ENCODE measurements around the gene COL6A1. TPM values are rescaled to one million over a fixed set of nuclear protein-coding genes. Genes with fewer than 3 reads are reported as not detected.

The COL6A1 gene
- total RNA-seq, 1 donor from 2014 or later: 12.6 TPM

DNA sequence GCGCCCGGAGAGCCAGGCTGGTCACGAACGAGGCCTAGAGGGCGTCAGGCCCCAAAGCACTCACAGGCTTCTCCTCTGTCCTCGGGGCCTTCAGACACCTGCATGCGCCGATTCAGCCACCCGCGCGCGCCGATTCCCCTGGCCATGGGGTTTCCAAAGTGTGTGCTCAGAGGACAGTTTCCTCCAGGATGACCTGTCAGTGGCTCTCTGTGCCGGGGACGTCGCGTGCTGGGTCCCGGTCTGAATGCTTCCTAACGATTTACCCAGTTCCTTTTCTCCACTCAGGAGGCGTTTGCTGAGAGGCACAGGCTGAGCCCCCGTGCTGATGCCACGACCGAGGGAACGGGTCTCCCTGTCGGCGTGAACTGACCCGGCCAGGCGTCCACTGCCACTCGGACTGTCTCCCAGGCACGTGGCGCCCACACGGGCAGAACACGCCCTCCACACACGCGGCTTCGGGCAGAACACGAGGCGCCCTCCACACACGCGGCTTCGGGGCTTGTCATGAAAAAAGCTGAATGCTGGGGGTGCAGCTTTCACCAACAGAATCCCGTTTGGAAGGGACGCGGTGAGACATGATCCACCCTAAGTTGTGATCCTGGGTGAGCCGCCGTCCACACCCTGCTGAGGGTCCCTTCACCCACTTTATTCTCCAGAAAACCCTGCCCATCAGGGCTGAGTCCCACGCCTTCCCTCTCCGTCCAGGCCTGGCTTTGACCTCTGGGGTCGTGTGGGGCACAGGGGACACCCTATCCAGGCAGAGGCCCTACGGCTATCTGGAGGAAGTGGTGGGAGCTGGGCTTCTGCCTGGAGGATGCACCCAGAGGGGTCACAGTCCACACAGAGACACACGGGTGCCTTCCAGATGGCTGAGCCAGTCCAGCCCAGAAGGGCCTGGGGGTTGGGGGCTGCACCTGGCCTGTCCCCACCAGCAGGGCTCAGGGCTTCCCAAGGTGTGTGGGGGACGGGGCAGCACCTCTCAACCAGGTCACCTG lies 56.1 kb downstream of the COL6A1 start:
- Mint-ChIP-seq H3K27ac (no peak overlapping the region), H3K27me3 (ENCODE audit: insufficient read depth, low read depth) (peaks cover 6% of the 10 kb centered on the region), H3K4me1 (peaks cover 10% of the 10 kb centered on the region), H3K36me3 (no peaks in the 10 kb centered on the region), H3K4me3 (no peak overlapping the region), H3K9me3 (peaks cover 2% of the 10 kb centered on the region)
- no peaks in the 10 kb centered on the region for H3K36me3 ChIP-seq
- no peak for DNase-seq (ENCODE audit: low spot score)
- H2AFZ ChIP-seq (replicated peaks): no peak overlapping the region
- H3K9me3 ChIP-seq (ENCODE audit: low read depth): no peaks in the 10 kb centered on the region
- no peaks in the 10 kb centered on the region for H4K20me1 ChIP-seq (ENCODE audit: low read depth)
- H3K27me3 ChIP-seq: no peaks in the 10 kb centered on the region
- no peaks in the 10 kb centered on the region for H3F3A ChIP-seq (ENCODE audit: low read depth)
- no peaks in the 10 kb centered on the region for H3K79me2 ChIP-seq (ENCODE audit: low read depth)
- no peak overlapping the region for H3K4me3 ChIP-seq
- no peak overlapping the region for H3K9ac ChIP-seq
- H3K4me2 ChIP-seq: no peak overlapping the region
- H3K27ac ChIP-seq: no peak overlapping the region
- H3K4me1 ChIP-seq: no peaks in the 10 kb centered on the region
- TF ChIP-seq EZH2phosphoT487 (IDR thresholded peaks at IDR 0.05) (no peak), EZH2 (IDR thresholded peaks at IDR 0.05) (no peak)
- TF ChIP-seq, protein P1, sequence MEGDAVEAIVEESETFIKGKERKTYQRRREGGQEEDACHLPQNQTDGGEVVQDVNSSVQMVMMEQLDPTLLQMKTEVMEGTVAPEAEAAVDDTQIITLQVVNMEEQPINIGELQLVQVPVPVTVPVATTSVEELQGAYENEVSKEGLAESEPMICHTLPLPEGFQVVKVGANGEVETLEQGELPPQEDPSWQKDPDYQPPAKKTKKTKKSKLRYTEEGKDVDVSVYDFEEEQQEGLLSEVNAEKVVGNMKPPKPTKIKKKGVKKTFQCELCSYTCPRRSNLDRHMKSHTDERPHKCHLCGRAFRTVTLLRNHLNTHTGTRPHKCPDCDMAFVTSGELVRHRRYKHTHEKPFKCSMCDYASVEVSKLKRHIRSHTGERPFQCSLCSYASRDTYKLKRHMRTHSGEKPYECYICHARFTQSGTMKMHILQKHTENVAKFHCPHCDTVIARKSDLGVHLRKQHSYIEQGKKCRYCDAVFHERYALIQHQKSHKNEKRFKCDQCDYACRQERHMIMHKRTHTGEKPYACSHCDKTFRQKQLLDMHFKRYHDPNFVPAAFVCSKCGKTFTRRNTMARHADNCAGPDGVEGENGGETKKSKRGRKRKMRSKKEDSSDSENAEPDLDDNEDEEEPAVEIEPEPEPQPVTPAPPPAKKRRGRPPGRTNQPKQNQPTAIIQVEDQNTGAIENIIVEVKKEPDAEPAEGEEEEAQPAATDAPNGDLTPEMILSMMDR (IDR thresholded peaks at IDR 0.05): no peak

DNA sequence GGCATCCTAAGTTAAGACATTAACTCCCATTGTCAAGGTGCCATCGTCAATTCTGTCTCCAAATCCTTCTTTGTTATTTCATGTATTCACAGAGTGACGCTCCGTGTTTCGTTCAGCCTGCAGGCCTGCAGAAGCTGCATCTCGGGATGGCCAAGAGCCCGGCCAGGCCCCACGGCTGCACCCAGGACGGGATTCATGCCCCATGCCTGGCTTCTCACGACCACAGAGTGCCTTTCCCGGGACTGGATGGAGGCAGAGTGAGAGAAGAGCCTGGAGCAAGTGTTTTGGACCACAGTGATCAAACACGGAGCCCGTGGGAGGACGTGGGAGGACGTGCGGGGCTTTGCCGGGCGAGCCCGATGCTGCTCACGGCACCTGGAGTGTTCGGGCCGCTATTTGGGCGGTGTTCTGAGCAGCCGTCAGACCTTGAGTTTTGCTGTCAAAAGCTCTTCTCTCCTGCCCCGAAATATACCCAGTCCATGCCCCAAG lies 56.8 kb downstream of the COL6A1 start:
- TF ChIP-seq EZH2 (IDR thresholded peaks at IDR 0.05) (no peak), EZH2phosphoT487 (IDR thresholded peaks at IDR 0.05) (no peak)
- TF ChIP-seq, protein P1 (IDR thresholded peaks at IDR 0.05): no peak
- Mint-ChIP-seq H3K27ac (no peak overlapping the region), H3K36me3 (no peaks in the 10 kb centered on the region), H3K27me3 (ENCODE audit: insufficient read depth, low read depth) (peaks cover 9% of the 10 kb centered on the region), H3K4me1 (peaks cover 8% of the 10 kb centered on the region), H3K9me3 (no peaks in the 10 kb centered on the region), H3K4me3 (no peak overlapping the region)
- H4K20me1 ChIP-seq (ENCODE audit: low read depth): no peaks in the 10 kb centered on the region
- H3K27ac ChIP-seq: no peak overlapping the region
- no peak overlapping the region for H3K9ac ChIP-seq
- no peaks in the 10 kb centered on the region for H3K9me3 ChIP-seq (ENCODE audit: low read depth)
- DNase-seq (ENCODE audit: low spot score): no peak
- H3K36me3 ChIP-seq: no peaks in the 10 kb centered on the region
- H3K4me2 ChIP-seq: no peak overlapping the region
- H3K79me2 ChIP-seq (ENCODE audit: low read depth): no peaks in the 10 kb centered on the region
- no peaks in the 10 kb centered on the region for H3K27me3 ChIP-seq
- no peaks in the 10 kb centered on the region for H3F3A ChIP-seq (ENCODE audit: low read depth)
- H3K4me1 ChIP-seq: no peaks in the 10 kb centered on the region
- no peak overlapping the region for H2AFZ ChIP-seq (replicated peaks)
- no peak overlapping the region for H3K4me3 ChIP-seq

DNA sequence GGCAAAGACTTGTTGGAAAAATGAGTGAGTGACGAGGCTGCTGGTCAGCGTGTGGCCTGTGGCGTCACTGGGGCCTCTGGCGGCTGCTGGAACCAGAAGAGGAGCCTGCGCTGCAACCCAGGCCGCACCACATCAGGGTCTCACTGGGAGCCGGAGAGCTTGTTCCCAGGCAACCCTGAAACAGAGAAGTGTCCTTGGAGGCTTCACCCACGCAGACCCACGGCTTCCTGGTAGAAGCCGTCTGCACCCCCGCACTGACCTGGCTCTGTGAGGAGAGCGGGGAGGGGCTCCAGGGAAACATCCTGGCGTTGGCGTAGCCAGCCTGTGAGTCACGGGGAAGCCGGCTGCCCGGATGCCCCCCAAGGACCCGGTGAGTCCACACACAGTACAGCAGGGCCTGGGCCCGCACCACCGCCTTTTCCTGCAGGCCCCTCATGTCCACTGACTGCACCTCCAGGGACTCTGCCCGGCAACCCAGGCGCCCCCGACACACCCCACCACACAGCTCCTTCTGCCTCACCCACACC lies 57.4 kb downstream of the COL6A1 start:
- Histone ChIP-seq H3F3A (ENCODE audit: low read depth) (no peaks in the 10 kb centered on the region), H3K36me3 (no peaks in the 10 kb centered on the region), H3K4me3 (no peak overlapping the region), H2AFZ (replicated peaks) (no peak overlapping the region), H3K27me3 (no peaks in the 10 kb centered on the region), H3K27ac (no peak overlapping the region), H3K79me2 (ENCODE audit: low read depth) (no peaks in the 10 kb centered on the region), H3K4me2 (no peak overlapping the region), H3K9me3 (ENCODE audit: low read depth) (no peaks in the 10 kb centered on the region), H4K20me1 (ENCODE audit: low read depth) (no peaks in the 10 kb centered on the region), H3K9ac (no peak overlapping the region), H3K4me1 (no peaks in the 10 kb centered on the region)
- no peak for DNase-seq (ENCODE audit: low spot score)
- Mint-ChIP-seq H3K4me1 (peaks cover 8% of the 10 kb centered on the region), H3K36me3 (no peaks in the 10 kb centered on the region), H3K27me3 (ENCODE audit: insufficient read depth, low read depth) (peaks cover 9% of the 10 kb centered on the region), H3K9me3 (no peaks in the 10 kb centered on the region), H3K4me3 (no peak overlapping the region), H3K27ac (peak overlapping the region; percentile 74)
- TF ChIP-seq EZH2 (IDR thresholded peaks at IDR 0.05) (no peak), EZH2phosphoT487 (IDR thresholded peaks at IDR 0.05) (no peak)
- TF ChIP-seq, protein P1 (IDR thresholded peaks at IDR 0.05): no peak

All from neural progenitor cell (in vitro differentiated cells).